GM19324 (cell line): ENCODE results near the gene POC1A.

Experiments
- ATAC-seq: cut with Tn5 transposase; IDR thresholded peaks from one replicate; pipeline ENCODE4 v1.9.1; 2021; ENCODE audit warnings: mild to moderate bottlenecking, moderate library complexity; ENCODE audit not compliant: unreplicated experiment, low FRiP score

POC1A gene

GRCh38 chr3:52154135-52155094, at the start of gene POC1A:
POC1A (minus strand) TSS chr3:52154423; CDS start chr3:52154372, 51 bp downstream.
- peak; percentile 78 for ATAC-seq

- no peak for ATAC-seq
Observed at GRCh38 chr3:52203701-52204100, 49.5 kb upstream of the POC1A start.

GRCh38 chr3:52202384-52203077, 48.3 kb upstream of the POC1A start:
- no peak for ATAC-seq

GRCh38 chr3:52200981-52201679, 46.9 kb upstream of the POC1A start:
- no peak for ATAC-seq

- no peak for ATAC-seq
Observed at GRCh38 chr3:52198643-52199608, 44.7 kb upstream of the POC1A start.

GRCh38 chr3:52197842-52198625, 43.8 kb upstream of the POC1A start, which contains the start of gene ALAS1:
ALAS1 (plus strand) TSS chr3:52198160; CDS start chr3:52199242, 1,082 bp downstream.
- ATAC-seq, result peak; percentile 85

- ATAC-seq, result no peak
Observed at GRCh38 chr3:52197499-52197841, 43.2 kb upstream of the POC1A start.

- no peak for ATAC-seq
Observed at GRCh38 chr3:52196977-52197376, 42.8 kb upstream of the POC1A start.

GRCh38 chr3:52195823-52196331, 41.7 kb upstream of the POC1A start:
- no peak for ATAC-seq

- ATAC-seq, result no peak
Observed at GRCh38 chr3:52195291-52195597, 41.0 kb upstream of the POC1A start.

- no peak for ATAC-seq
Observed at GRCh38 chr3:52194485-52195290, 40.5 kb upstream of the POC1A start.

- ATAC-seq, result no peak
Observed at GRCh38 chr3:52193065-52193464, 38.8 kb upstream of the POC1A start.

- ATAC-seq, result no peak
Observed at GRCh38 chr3:52191663-52192062, 37.4 kb upstream of the POC1A start.

GRCh38 chr3:52190294-52191074, 36.3 kb upstream of the POC1A start:
- no peak for ATAC-seq

GRCh38 chr3:52188556-52188955, 34.3 kb upstream of the POC1A start:
- no peak for ATAC-seq

GRCh38 chr3:52186729-52187128, 32.5 kb upstream of the POC1A start:
- ATAC-seq, result no peak

GRCh38 chr3:52185837-52186236, 31.6 kb upstream of the POC1A start:
- no peak for ATAC-seq
